K562 (cell line): ENCODE data around the gene WASF1. TPM values are rescaled to one million over a fixed set of nuclear protein-coding genes. Genes with fewer than 3 reads are reported as not detected.

ENCODE experiments used
- ATAC-seq: fragments of 200-7000 bp; cut with Tn5 transposase; 3 replicates; pipeline ENCODE4 v1.9.1; 2020; ENCODE audit warnings: moderate library complexity
- BruUV-seq: library from RNA; stranded (reverse); fragments of 400-500 nt; replicated peaks from 2 replicates; lab custom pipeline; 2021; lab: Mats Ljungman, UMichigan
- CTCF ChIA-PET: fragments of 300-600 bp; formaldehyde crosslinking; extraction: SDS; loops from one replicate; lab custom pipeline; 2021; ENCODE audit warnings: low intra/inter-chr PET ratio; lab: Yijun Ruan, JAX
- POLR2A ChIA-PET: fragments of 300-600, 350-650 bp; sonication (Branson Sonifier 250); formaldehyde crosslinking; extraction: SDS; loops from one replicate; lab custom pipeline; 2021; ENCODE audit warnings: antibody characterized with exemption, inconsistent platforms; lab: Yijun Ruan, JAX
- DNase-seq, 4 experiments: peaks; one replicate each; pipeline versions ENCODE4 v3.0.0 to v3.0.0-alpha.2; 2011 to 2018; ENCODE audit warnings: low spot score in 3 of 4, mixed read lengths in 3 of 4; ENCODE audit errors: extremely low read depth in 1 of 4
- FAIRE-seq: peaks from 2 replicates; lab custom pipeline; 2011; peaks lifted over from hg19 to GRCh38; lab: Jason Lieb, UNC
- H2AFZ ChIP-seq: 2 replicates; pipeline ENCODE4 v1.6.0; 2011; ENCODE audit warnings: low read depth, low read length, control low read depth, inconsistent platforms
- H3K27ac ChIP-seq: fragments of 200-600 bp; 3 replicates; pipeline ENCODE4 v1.8.0; 2011; ENCODE audit warnings: low read depth, mild to moderate bottlenecking, control low read depth, inconsistent platforms, low read length, moderate library complexity, mixed read lengths; ENCODE audit errors: extremely low read depth
- H3K27me3 ChIP-seq, 2 experiments: fragments of 300-600 bp in 1 of 2; 2 replicates in 1 of 2; 3 replicates in 1 of 2; pipeline versions ENCODE4 v1.6.0 to v1.8.0; 2011; ENCODE audit warnings: inconsistent platforms in 2 of 2, low read length in 2 of 2, mild to moderate bottlenecking in 1 of 2, mixed read lengths in 1 of 2, moderate library complexity in 1 of 2; ENCODE audit not compliant: control insufficient read depth in 2 of 2, insufficient read depth in 2 of 2
- H3K36me3 ChIP-seq: fragments of 300-600 bp; 3 replicates; pipeline ENCODE4 v1.8.0; 2011; ENCODE audit warnings: mild to moderate bottlenecking, low read length, inconsistent platforms; ENCODE audit not compliant: control insufficient read depth, insufficient read depth
- H3K4me1 ChIP-seq, 2 experiments: fragments of 200-600 bp in 1 of 2; replicated peaks in 1 of 2; 2 replicates in 1 of 2; 3 replicates in 1 of 2; pipeline versions ENCODE4 v1.5.1 to v1.8.0; 2011; ENCODE audit warnings: inconsistent platforms in 2 of 2, low read length in 2 of 2, mild to moderate bottlenecking in 1 of 2, mixed read lengths in 1 of 2, moderate library complexity in 1 of 2; ENCODE audit not compliant: control insufficient read depth in 2 of 2, insufficient read depth in 2 of 2
- H3K4me2 ChIP-seq: 2 replicates; pipeline ENCODE4 v1.6.1; 2011; ENCODE audit warnings: low read length, control low read depth, inconsistent platforms, mixed read lengths; ENCODE audit not compliant: insufficient read depth
- H3K4me3 ChIP-seq: fragments of 200-600 bp; sonication (generic), shearing (Covaris generic); 2 replicates; pipeline ENCODE4 v1.5.1; 2016; ENCODE audit warnings: control low read depth, inconsistent platforms
- H3K79me2 ChIP-seq: fragments of 200-600 bp; 3 replicates; pipeline ENCODE4 v1.8.0; 2011; ENCODE audit warnings: low read length, inconsistent platforms; ENCODE audit not compliant: control insufficient read depth, insufficient read depth
- H3K9ac ChIP-seq, 2 experiments: 2 replicates each; pipeline versions ENCODE4 v1.6.0 to v1.6.1; 2011; ENCODE audit warnings: low read depth in 2 of 2, low read length in 2 of 2, control low read depth in 1 of 2, inconsistent platforms in 1 of 2, mild to moderate bottlenecking in 1 of 2, mixed read lengths in 1 of 2; ENCODE audit not compliant: insufficient read depth in 1 of 2
- H3K9me1 ChIP-seq: one replicate; pipeline ENCODE4 v1.6.0; 2011; ENCODE audit warnings: inconsistent platforms, mild to moderate bottlenecking, low read length, moderate library complexity; ENCODE audit not compliant: control insufficient read depth, insufficient read depth
- H3K9me3 ChIP-seq: replicated peaks from 2 replicates; pipeline ENCODE4 v1.5.1; 2011; ENCODE audit warnings: low read depth, low read length, inconsistent platforms; ENCODE audit not compliant: control insufficient read depth, insufficient read depth
- H4K20me1 ChIP-seq: replicated peaks from 2 replicates; pipeline ENCODE4 v1.6.1; 2011; ENCODE audit warnings: low read length, inconsistent platforms, mixed read lengths; ENCODE audit not compliant: control insufficient read depth, insufficient read depth
- ETV1 ChIP-seq: fragments of 450-650 bp; conservative IDR thresholded peaks from 2 replicates; pipeline ENCODE4 v1.6.1; 2016; ENCODE audit warnings: missing genetic modification characterization, control low read depth, low read depth, missing compliant biosample characterization
- ILK ChIP-seq: fragments of 450-650 bp; IDR thresholded peaks from 2 replicates; pipeline ENCODE4 v1.6.1; 2016; ENCODE audit warnings: missing genetic modification characterization, low read depth, mild to moderate bottlenecking, missing compliant biosample characterization, moderate library complexity, borderline replicate concordance
- IRF2 ChIP-seq: sonication (generic); formaldehyde crosslinking; IDR thresholded peaks from 2 replicates; pipeline ENCODE4 v1.8.1; 2022; ENCODE audit warnings: mild to moderate bottlenecking, missing genetic modification reagents
- RFX1 ChIP-seq: fragments of 450-650 bp; IDR thresholded peaks from 2 replicates; pipeline ENCODE4 v1.6.1; 2016; ENCODE audit warnings: mild to moderate bottlenecking, moderate library complexity
- WGBS: fragments of 100-300 bp; shearing (Covaris generic); methylation state at CpG from one replicate; pipeline ENCODE4 v1.1.6; 2016; ENCODE audit warnings: low coverage, mixed read lengths; ENCODE audit not compliant: insufficient coverage; ENCODE audit errors: missing lambda C conversion rate; 5-methylcytosine and 5-hydroxymethylcytosine counted together
- in situ Hi-C: fragments of 300-500 bp; cut with MboI; formaldehyde crosslinking; loops from 4 replicates; pipeline ENCODE4 v1.15.0; 2018; ENCODE audit warnings: inconsistent platforms, mixed read lengths
- intact Hi-C: fragments of 100-400 bp; cut with micrococcal nuclease; formaldehyde crosslinking; loops from 2 replicates; pipeline ENCODE4 v1.14.2; 2022
- polyA plus RNA-seq, 8 experiments: library from polyadenylated mRNA; depleted of rRNA in 4 of 8; stranded (reverse) in 5 of 8; unstranded in 3 of 8; fragments of >200 nt; fragmentation: Nextera tagmentation in 2 of 8; fragmentation: Illumina TruSeq in 1 of 8; extraction: Ambion mirVana in 2 of 8; extraction: Trizol in 1 of 8; gene quantifications; 2 replicates each; pipeline versions ENCODE4 v1.2.1 to v1.2.3, GENCODE V29; 2011 to 2014; ENCODE audit warnings: inconsistent platforms in 1 of 8, missing spikeins in 1 of 8
- total RNA-seq, 7 experiments: library from RNA; depleted of rRNA in 6 of 7; stranded (reverse); fragments of >200 nt in 6 of 7; fragmentation: Illumina TruSeq in 2 of 7; extraction: Trizol in 2 of 7; gene quantifications; 2 replicates each; pipeline versions ENCODE4 v1.2.1 to v1.2.3, GENCODE V29; 2011 to 2021; ENCODE audit warnings: low replicate concordance in 1 of 7

WASF1 gene
- total and polyA plus RNA-seq, 9 of the 15 experiments (the other 6 are each of a cell fraction or from before 2014, with no cell fraction given): 2.1 to 18.2 (median 7.4) TPM

DNA sequence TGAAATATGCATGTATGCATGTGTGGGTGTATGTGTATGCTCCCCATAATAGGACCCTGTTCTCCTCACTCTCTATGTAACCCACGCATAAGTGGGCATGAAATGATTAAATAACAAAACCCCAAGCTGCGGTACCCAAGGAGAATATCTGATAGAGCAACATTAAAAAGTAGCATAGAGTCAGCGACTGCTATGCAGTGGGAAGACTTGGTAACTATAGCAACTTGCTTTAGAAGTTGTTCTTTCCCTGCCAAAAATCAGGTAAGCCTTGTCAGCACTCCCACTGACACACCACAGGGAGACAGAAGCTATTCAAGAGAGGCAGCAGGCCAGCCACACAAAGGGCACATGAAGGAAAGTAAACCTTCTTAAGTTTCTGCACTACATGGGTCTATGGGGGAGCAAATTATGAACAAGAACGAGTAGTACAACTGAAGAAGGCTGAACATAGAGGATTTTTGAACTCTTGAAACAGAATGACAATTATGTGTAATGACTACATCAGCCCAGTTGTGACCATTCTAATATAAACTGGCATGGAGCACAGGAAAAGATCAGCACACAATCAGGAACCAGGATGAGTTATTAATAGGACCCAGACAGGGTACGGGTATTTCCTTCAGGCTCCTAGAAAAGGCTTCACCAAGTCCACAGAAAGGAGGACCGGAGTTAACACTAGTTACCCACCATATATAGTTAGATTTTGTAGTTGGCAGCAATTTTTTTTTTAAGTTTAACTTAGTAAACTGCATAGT lies 111.5 kb downstream of the WASF1 start:
- WGBS: 0% methylated on average over 6 of the region's 6 CpGs
- H4K20me1 ChIP-seq: no peaks in the 10 kb centered on the region
- intact Hi-C loops: no loop called here
- no peak overlapping the region for H3K4me3 ChIP-seq
- no peak for DNase-seq
- ATAC-seq: no peak
- H2AFZ ChIP-seq: no peak overlapping the region
- no peaks in the 10 kb centered on the region for H3K79me2 ChIP-seq
- TF ChIP-seq RFX1 (peak; percentile 24; the same call in 1 of the 2 replicates), ETV1 (no peak), IRF2 (CRISPR knock-in tag) (no peak)
- CTCF ChIA-PET: no interaction called here
- no peaks in the 10 kb centered on the region for H3K36me3 ChIP-seq
- in situ Hi-C loops: no loop called here
- FAIRE-seq: no peak
- no TSS peak for BruUV-seq
- H3K4me2 ChIP-seq: no peak overlapping the region
- no peak overlapping the region for H3K9ac ChIP-seq
- H3K27me3 ChIP-seq: peaks cover 10 to 46% of the 10 kb centered on the region in 2 experiments
- no peaks in the 10 kb centered on the region for H3K4me1 ChIP-seq
- POLR2A ChIA-PET: no interaction called here
- no peaks in the 10 kb centered on the region for H3K9me1 ChIP-seq
- H3K27ac ChIP-seq: no peak overlapping the region
- no peaks in the 10 kb centered on the region; the same call in 1 of the 2 replicates for H3K9me3 ChIP-seq

DNA sequence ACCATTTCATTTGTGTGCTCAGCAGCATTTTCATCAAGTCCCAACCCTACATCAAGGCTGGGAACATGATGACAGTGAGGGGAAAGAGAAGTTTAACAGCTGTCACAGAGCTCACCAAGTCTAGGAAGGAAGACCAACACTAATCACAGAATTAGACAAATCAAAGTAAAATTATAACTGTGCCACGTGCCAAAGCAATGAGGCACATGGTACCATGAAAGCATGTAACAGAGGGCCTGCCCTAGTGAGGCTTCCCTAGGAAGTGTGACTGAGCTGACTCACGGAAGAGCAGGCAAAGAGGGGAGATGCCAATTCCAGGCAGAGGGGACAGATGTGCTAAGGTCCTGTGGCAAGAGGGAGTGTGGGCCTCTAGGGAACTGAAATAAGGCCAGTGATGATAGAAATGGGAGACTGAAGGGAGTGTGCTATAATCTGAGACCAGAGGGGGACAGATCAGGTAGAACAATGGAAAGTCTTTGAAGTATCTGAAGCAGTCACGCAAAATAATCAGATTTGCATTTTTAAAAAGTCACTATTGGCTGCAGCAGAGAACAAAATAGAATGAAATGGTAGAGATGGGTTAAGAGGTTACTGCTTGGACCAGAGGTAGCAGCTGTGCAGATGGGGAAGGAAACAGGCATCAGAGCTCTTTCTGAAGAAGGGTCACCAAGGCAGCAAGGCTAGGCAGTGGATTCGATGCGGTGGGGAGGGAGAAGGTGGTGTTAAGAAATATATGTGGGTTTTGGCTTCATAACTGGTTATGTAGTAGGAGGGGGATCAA lies 114.5 kb downstream of the WASF1 start:
- H3K9ac ChIP-seq: no peak overlapping the region
- H3K9me1 ChIP-seq: no peaks in the 10 kb centered on the region
- H4K20me1 ChIP-seq: no peaks in the 10 kb centered on the region
- FAIRE-seq (no peak), DNase-seq (no peak), ATAC-seq (no peak)
- CTCF ChIA-PET: no interaction called here
- BruUV-seq: no TSS peak
- no peak overlapping the region for H3K27ac ChIP-seq
- H3K4me3 ChIP-seq: no peak overlapping the region
- no peaks in the 10 kb centered on the region for H3K79me2 ChIP-seq
- 4% methylated on average over 5 of the region's 5 CpGs for WGBS
- H3K4me2 ChIP-seq: no peak overlapping the region
- in situ Hi-C loops: no loop called here
- POLR2A ChIA-PET: interaction anchor here (0.7 to 1.3 kb wide), 2 partner anchors 18 to 1018 kb away, joined by 3 read pairs; no protein-coding TSS in a partner anchor
- no peaks in the 10 kb centered on the region for H3K4me1 ChIP-seq
- H3K9me3 ChIP-seq: no peaks in the 10 kb centered on the region; the same call in 1 of the 2 replicates
- no peaks in the 10 kb centered on the region for H3K36me3 ChIP-seq
- intact Hi-C loops: no loop called here
- H3K27me3 ChIP-seq: peaks cover 10 to 58% of the 10 kb centered on the region in 2 experiments
- no peak overlapping the region for H2AFZ ChIP-seq
- TF ChIP-seq ILK (tag): no peak
